ENCODE measurements around the gene TENT4A.

The TENT4A gene

DNA sequence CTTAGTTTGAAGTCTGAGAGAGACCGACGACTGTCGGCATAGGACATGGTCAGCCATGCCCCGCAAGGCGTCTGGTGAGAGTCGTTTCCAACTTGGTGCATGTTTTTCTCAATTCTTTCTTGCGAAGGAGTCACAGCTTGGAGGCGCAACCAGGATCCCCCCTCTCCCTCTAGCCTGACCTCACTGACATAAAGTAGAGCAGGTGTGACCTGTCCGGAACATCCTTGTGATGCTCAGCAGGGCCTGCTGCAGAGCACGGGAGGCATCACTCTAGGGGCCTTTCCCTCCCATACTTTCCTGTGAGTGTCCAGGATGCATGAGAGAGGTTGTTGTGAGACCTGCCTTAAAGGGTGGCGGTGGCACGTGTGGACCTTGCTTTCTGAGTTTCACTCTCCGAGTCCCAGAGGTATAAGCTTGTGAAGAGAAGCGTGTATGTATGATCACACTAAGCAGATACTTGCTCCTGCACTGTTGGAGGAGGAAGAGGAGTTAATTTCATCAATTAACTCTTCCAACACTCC lies 5.0 kb downstream of the TENT4A start:
- no peak for DNase-seq

GRCh38 chr5:6718718-6719117 lies 5.5 kb downstream of the TENT4A start:
- no peak for DNase-seq

- no peak for DNase-seq
Observed at GRCh38 chr5:6719417-6719816, 6.2 kb downstream of the TENT4A start.

- DNase-seq = no peak
Observed at GRCh38 chr5:6719896-6720560, 6.8 kb downstream of the TENT4A start.

DNA sequence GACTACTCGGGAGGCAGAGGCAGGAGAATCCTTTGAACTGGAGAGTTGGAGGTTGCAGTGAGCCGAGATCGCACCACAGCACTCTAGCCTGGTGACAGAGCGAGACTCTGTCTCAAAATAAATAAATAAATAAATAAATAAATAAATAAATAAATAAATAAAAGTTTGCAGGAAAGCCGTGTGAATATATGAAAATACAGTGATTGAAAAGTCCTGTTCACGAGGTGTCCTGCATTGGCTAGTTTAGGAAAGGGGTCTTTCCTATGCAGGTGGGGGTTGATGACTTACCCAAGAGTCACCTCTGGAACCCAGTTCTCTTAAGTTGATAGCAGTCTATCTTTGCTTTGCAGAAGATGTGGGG lies 7.3 kb downstream of the TENT4A start:
- DNase-seq = no peak

DNA sequence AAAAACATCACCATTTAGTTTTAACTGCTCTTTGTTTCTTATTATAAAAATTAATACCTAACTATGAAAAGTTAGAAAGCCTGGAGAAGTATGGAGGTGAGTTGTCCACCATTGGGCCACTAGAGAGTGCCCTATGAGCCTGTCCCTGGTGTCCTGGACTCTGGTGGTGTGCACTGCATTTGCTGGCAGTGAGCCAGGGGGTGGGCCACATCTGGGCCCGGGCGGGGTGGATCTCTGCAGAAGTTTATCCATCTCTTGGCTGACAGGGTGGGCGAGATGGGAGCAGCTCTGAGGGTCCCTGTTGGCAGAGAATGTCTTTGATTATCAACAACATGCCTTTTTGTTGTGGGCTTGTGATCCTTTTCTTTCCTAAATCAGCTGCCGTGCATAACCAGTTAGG lies 8.2 kb downstream of the TENT4A start:
- DNase-seq = no peak

DNA sequence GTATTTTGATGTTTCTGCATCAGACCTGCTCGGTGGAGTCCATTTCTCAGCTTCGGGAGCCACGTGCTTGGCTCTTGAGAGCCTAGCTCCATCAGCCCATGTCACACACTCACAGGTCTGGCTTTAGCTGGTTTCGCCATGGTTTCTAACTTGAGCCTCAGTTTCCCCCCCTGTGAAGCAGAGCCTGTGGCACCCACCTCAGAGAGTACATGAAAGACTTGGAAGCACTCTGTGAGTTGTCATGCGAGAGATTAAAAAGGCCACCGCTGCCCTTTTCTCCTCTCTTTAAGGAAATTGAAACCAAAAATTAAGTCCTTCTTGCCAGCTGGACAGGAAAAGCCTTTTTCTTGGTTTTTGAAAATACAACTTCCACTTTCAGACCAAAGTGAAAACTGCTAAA lies 8.8 kb downstream of the TENT4A start:
- DNase-seq = no peak

GRCh38 chr5:6723122-6723815 lies 10.0 kb downstream of the TENT4A start:
- DNase-seq = no peak

GRCh38 chr5:6723816-6724300 lies 10.6 kb downstream of the TENT4A start:
- no peak for DNase-seq

DNA sequence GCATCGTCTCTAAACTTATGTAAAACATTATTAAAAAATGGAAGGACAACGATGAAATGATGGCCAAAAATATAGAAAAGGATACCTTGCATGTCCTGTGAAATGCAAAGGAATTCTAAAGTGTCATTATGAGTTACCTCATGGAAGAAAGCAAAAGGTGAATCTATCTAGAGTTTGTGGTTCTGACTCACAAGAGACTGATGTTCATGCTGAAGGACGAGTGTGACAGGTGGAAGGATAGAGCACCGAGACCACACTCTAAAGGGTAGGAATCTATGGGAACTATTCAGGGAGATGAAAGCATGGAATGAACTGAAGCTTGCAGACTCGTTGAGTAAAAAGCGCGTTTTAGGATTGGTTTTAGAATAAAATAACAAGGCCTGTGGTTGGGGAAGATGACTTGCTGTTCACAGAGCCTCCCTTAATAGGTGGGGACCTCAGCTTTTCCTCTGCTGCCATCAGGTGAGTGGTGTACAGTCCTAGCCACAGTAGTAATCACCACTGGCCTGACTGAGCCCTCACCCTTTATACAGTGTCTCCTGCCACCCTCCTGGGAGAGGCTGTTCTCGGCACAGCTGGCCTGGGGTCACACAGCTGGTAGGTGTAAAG lies 11.2 kb downstream of the TENT4A start:
- DNase-seq = no peak

- DNase-seq = no peak
Observed at GRCh38 chr5:6725421-6725820, 12.2 kb downstream of the TENT4A start.

DNA sequence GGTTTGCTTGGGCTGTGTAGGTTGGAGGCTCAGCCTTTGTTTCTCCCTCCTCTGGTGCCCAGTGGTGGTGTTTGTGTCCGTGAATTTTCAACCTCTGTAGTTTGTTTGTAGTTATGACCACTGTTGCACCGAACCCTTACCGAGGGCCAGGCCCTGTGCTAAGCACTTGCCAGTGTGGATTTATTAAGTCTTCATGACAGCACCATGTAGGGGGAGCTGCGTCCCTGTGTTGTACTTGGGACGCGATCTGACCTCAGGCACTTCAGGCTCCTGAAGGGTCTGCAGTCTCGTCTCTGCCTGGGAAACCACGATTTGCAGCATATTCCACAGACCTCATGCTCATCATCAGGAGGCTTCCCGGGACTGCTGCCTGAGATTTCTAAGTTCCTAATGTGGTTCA lies 12.8 kb downstream of the TENT4A start:
- DNase-seq = no peak

DNA sequence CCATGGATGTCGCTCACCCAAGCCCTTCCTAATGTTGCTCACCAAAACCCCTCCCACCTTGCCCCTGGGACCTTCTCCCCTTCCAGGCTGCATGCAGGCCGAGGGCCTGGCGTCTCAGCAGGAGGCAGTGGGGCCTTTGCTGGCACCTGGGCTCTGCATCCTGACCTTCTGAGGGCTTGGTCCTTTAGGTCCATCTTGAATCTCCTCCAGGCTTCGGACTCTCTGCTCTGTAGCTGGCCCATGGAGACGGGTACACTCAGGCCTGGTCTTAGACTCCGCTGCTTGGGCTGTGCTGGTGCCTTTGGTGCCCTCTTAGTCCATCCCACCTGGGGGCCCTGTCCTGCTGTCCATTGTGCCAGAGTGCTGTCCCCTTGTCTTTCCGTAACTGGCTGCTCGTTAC lies 14.0 kb downstream of the TENT4A start:
- DNase-seq = no peak

GRCh38 chr5:6728011-6728794 lies 15.0 kb downstream of the TENT4A start:
- DNase-seq = no peak

- DNase-seq = no peak
Observed at GRCh38 chr5:6728795-6729183, 15.6 kb downstream of the TENT4A start.

- no peak for DNase-seq
Observed at GRCh38 chr5:6729386-6730310, 16.4 kb downstream of the TENT4A start.

DNA sequence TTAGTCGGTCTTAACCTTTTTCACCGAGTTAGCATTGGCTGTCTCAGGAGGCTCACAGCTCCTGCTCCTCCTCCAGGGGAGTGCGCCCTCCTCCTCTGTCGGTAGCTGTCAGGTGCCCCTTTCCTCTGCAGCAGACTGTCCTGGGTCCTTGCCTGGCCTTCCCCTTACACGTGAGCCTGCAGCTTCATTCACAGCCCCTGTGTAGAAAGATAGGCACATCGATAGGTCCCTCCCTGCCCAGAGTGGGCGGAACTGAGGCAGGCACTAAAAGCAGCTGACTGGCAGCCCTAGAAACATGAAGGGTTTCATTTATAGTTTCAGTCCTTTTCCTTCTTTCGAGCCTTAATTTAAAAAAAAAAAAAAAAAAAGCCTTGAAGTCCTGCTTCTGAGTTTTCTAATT lies 17.2 kb downstream of the TENT4A start:
- DNase-seq = no peak

DNA sequence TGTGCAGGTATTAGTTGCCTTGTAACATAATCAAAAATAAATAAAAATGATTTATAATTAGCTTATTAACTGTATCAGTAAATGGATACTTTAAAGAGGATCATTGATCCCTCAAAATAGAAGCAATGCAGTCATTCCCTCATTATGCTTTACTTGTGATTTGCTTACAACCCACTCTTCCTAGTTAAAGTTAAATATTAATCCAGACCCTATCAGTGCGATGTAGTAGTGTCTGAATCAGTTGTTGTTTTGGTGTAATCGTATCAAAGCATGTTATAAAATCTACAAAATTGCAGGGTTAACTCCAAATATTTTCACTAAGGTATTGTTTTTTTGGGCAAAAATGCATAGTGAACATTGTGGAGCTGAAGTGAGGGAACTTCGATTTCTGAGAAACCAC lies 17.6 kb downstream of the TENT4A start:
- no peak for DNase-seq

GRCh38 chr5:6731465-6732237 lies 18.4 kb downstream of the TENT4A start:
- no peak for DNase-seq

DNA sequence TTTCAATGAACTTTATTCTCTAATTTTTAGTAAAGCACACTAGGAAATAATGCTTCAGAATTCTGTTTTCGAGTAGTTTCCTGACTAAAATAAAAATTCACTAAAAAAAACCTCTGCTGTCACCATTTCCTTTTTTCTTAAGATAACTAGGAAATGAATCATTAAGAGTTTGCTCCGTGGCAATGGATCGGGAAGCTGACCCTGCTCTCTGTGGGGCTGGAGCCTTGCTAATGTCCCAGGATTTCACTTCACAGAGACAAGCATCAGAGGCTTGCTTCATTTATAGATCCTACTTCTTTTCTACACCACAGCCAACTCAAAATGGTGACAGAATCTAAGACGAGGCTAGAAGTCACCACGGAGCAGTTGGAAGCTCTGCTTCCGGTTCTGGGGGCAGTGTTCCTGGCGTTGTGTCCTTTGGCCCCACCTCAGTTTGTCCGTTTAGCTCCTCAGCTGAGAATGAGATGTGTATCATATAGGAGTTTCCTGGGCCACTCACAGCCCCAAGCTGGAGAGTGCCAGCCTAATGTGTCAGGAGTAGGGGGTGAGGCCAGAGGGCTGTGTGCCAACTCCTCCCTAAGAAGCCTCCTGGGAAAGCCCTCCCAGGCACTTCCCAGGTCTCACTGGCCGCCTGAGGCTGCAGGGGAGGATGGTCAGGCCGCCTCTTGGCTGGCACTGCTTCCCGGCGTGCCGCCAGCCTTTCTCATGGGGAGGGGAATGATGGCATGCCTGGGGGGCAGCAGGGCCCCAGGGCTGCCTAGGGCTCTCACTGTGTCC lies 19.6 kb downstream of the TENT4A start:
- no peak for DNase-seq

Measured in AML-193 (cell line).